Esophagus squamous epithelium (tissue), 5 donors: ENCODE data around the gene PPP1R36. TPM values are rescaled to one million over a fixed set of nuclear protein-coding genes. Genes with fewer than 3 reads are reported as not detected.
"Not testable (repeated sequence)": the region's sequence is repeated elsewhere in the genome, so short reads cannot be mapped to it uniquely, and the experiment has no call there.

ENCODE experiments used
- DNase-seq: peaks from one replicate; lab custom pipeline; 2025; lab: John Stamatoyannopoulos, UW
- H3K27ac ChIP-seq, 4 donors: fragments of 200-600 bp; sonication (generic); one replicate each; pipeline ENCODE4 v1.5.1; 2016 to 2019; ENCODE audit warnings: mild to moderate bottlenecking in 1 of 4
- H3K27me3 ChIP-seq, 4 donors: fragments of 200-600 bp; sonication (generic); 1 replicate in 3 of 4; 2 replicates in 1 of 4; pipeline versions ENCODE4 v1.5.1 to v1.6.0; 2017 to 2021; ENCODE audit warnings: antibody characterized with exemption in 1 of 4
- H3K36me3 ChIP-seq, 3 donors: fragments of 200-600 bp; sonication (generic); one replicate each; pipeline ENCODE4 v1.5.1; 2016 to 2019
- H3K4me1 ChIP-seq, 3 donors: fragments of 200-600 bp; sonication (generic); one replicate each; pipeline ENCODE4 v1.5.1; 2017 to 2019
- H3K4me3 ChIP-seq, 4 donors: fragments of 200-600 bp; sonication (generic); 1 replicate in 3 of 4; 2 replicates in 1 of 4; pipeline ENCODE4 v1.5.1; 2016 to 2019; ENCODE audit warnings: mild to moderate bottlenecking in 2 of 4, moderate library complexity in 1 of 4
- H3K9me3 ChIP-seq, 3 donors: fragments of 200-600 bp; sonication (generic); one replicate each; pipeline ENCODE4 v1.5.1; 2016 to 2019
- CTCF ChIP-seq, 6 experiments: fragments of 450-650 bp in 4 of 6; fragments of 200-600 bp in 2 of 6; sonication (generic) in 2 of 6; IDR thresholded peaks; one replicate each; pipeline ENCODE4 v1.5.1; 2016 to 2019; ENCODE audit warnings: antibody characterized with exemption in 6 of 6, mild to moderate bottlenecking in 4 of 6, moderate library complexity in 4 of 6
- POLR2A ChIP-seq, 4 donors: fragments of 450-650 bp; IDR thresholded peaks; one replicate each; pipeline ENCODE4 v1.6.1; 2017; ENCODE audit warnings: antibody characterized with exemption in 4 of 4, mild to moderate bottlenecking in 4 of 4, moderate library complexity in 3 of 4
- WGBS, 2 donors: methylation state at CpG; one replicate each; pipeline ENCODE4 v1.1.5; 2018; 5-methylcytosine and 5-hydroxymethylcytosine counted together
- intact Hi-C: fragments of 100-400 bp; cut with DNase I; formaldehyde crosslinking; loops from one replicate; pipeline ENCODE4 v1.15.0; 2022
- total RNA-seq, 4 donors: library from RNA; depleted of rRNA; stranded (reverse); fragments of >200 nt; gene quantifications; one replicate each; pipeline ENCODE4 v1.1.0, GENCODE V29; 2016
- donor health status: DM: yes; HTN: yes; CAD: no.

PPP1R36 gene
- total RNA-seq, 4 donors from 2014 or later, result 0.23 to 1.3 (median 1.2) TPM

GRCh38 chr14:64544607-64545312 lies 5.0 kb upstream of the PPP1R36 start:
- DNase-seq, result no peak
- Histone ChIP-seq H3K4me3 (peak overlapping the region in 3 of 4 donors; percentile 63 to 77 (median 68)), H3K9me3 (no peaks in the 10 kb centered on the region), H3K4me1 (peaks cover 2 to 55% (median 11%) of the 10 kb centered on the region in 3 donors), H3K36me3 (no peaks in the 10 kb centered on the region), H3K27ac (peak overlapping the region in 1 of 4 donors; percentile 86), H3K27me3 (peaks cover 0 to 1% (median 0%) of the 10 kb centered on the region in 4 donors)
- intact Hi-C loops, result no loop called here
- TF ChIP-seq POLR2A (IDR thresholded peaks at IDR 0.05) (no peak), CTCF (IDR thresholded peaks at IDR 0.05) (no peak)
- WGBS, 2 donors, result 43 to 55% methylated on average over 5 of the region's 5 CpGs

- Histone ChIP-seq H3K9me3 (no peaks in the 10 kb centered on the region), H3K4me1 (peaks cover 8 to 30% (median 9%) of the 10 kb centered on the region in 3 donors), H3K27me3 (peaks cover 0 to 7% (median 0%) of the 10 kb centered on the region in 4 donors), H3K36me3 (no peaks in the 10 kb centered on the region), H3K27ac (peak overlapping the region in 2 of 4 donors; percentile 73 to 84), H3K4me3 (no peak overlapping the region)
- TF ChIP-seq CTCF (IDR thresholded peaks at IDR 0.05) (no peak), POLR2A (IDR thresholded peaks at IDR 0.05) (no peak)
- 41 to 67% methylated on average over 1 of the region's 1 CpG for WGBS, 2 donors
- no peak for DNase-seq
- intact Hi-C loops, result no loop called here
Observed at GRCh38 chr14:64549016-64549415, 745 bp upstream of the PPP1R36 start.

GRCh38 chr14:64550621-64551333 lies 1.0 kb downstream of the PPP1R36 start:
- Histone ChIP-seq H3K27ac (peak overlapping the region in 2 of 4 donors; percentile 73 to 84), H3K9me3 (no peaks in the 10 kb centered on the region), H3K4me1 (peaks cover 8 to 22% (median 9%) of the 10 kb centered on the region in 3 donors), H3K4me3 (peak overlapping the region in 1 of 4 donors; percentile 50), H3K27me3 (peaks cover 0 to 7% (median 0%) of the 10 kb centered on the region in 4 donors), H3K36me3 (no peaks in the 10 kb centered on the region)
- intact Hi-C loops, result no loop called here
- DNase-seq, result no peak
- WGBS, 2 donors, result 48 to 59% methylated on average over 7 of the region's 7 CpGs
- no peak for TF ChIP-seq POLR2A (IDR thresholded peaks at IDR 0.05)
- no peak for TF ChIP-seq CTCF (IDR thresholded peaks at IDR 0.05)

GRCh38 chr14:64554556-64554955 lies 4.8 kb downstream of the PPP1R36 start:
- TF ChIP-seq CTCF (IDR thresholded peaks at IDR 0.05) (no peak), POLR2A (IDR thresholded peaks at IDR 0.05) (no peak)
- H3K4me1 ChIP-seq, result peaks cover 5 to 13% (median 8%) of the 10 kb centered on the region in 3 donors
- intact Hi-C loops, result no loop called here
- H3K4me3 ChIP-seq, result no peak overlapping the region
- H3K9me3 ChIP-seq, result no peaks in the 10 kb centered on the region
- no peaks in the 10 kb centered on the region for H3K36me3 ChIP-seq
- DNase-seq, result no peak
- H3K27me3 ChIP-seq, result peaks cover 0 to 7% (median 0%) of the 10 kb centered on the region in 4 donors
- WGBS, 2 donors, result 74 to 77% methylated on average over 4 of the region's 4 CpGs
- H3K27ac ChIP-seq, result no peak overlapping the region

GRCh38 chr14:64556526-64556925 lies 6.8 kb downstream of the PPP1R36 start:
- H3K27ac ChIP-seq, result no peak overlapping the region
- H3K9me3 ChIP-seq, result no peaks in the 10 kb centered on the region
- H3K27me3 ChIP-seq, result no peaks in the 10 kb centered on the region
- H3K4me1 ChIP-seq, result peaks cover 0 to 4% (median 0%) of the 10 kb centered on the region in 3 donors
- intact Hi-C loops, result no loop called here
- no peak for DNase-seq
- WGBS, 2 donors, result 89 to 95% methylated on average over 2 of the region's 5 CpGs
- no peaks in the 10 kb centered on the region for H3K36me3 ChIP-seq
- no peak overlapping the region for H3K4me3 ChIP-seq
- no peak for TF ChIP-seq CTCF (IDR thresholded peaks at IDR 0.05)
- no peak for TF ChIP-seq POLR2A (IDR thresholded peaks at IDR 0.05)

GRCh38 chr14:64558216-64558615 lies 8.5 kb downstream of the PPP1R36 start:
- H3K9me3 ChIP-seq, H3K27me3 ChIP-seq, DNase-seq, intact Hi-C loops, H3K4me3 ChIP-seq, H3K36me3 ChIP-seq, H3K27ac ChIP-seq: not testable (repeated sequence)
- H3K4me1 ChIP-seq, result peaks cover 0 to 20% (median 5%) of the 10 kb centered on the region in 3 donors
- WGBS, 2 donors, result 89 to 97% methylated on average over 2 of the region's 2 CpGs
